AG10803 (cell line): ENCODE measurements around the gene CLK2.
"Not testable (repeated sequence)": the region's sequence is repeated elsewhere in the genome, so short reads cannot be mapped to it uniquely, and the experiment has no call there.

Experiments
- DNase-seq: peaks from one replicate; pipeline ENCODE4 v3.0.0; 2010; ENCODE audit warnings: low read depth
- H3K4me3 ChIP-seq: 2 replicates; pipeline ENCODE4 v1.5.1; 2011; ENCODE audit warnings: mild to moderate bottlenecking, low read length, control low read depth
- TF ChIP-seq, protein P1 (sequence below): conservative IDR thresholded peaks from 2 replicates; pipeline ENCODE4 v1.5.1; 2011; ENCODE audit warnings: mild to moderate bottlenecking, low read length, control low read depth, inconsistent platforms

The CLK2 gene

DNA sequence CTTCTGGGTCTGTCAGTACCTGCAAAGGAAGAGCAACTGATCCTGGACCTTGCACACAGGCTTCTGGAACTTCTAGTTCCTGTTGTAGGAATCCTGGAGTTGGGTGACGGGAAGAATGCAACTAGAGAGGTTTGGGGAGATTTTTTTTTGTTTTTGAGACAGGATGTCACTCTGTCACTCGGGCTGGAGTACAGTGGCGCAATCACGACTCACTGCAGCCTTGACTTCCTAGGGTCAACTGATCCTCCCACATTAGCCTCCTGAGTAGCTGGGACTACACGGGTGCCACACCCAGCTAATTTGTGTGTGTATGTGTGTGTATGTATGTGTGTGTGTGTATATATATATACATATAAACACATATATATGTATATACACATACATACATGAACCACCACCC lies 36.9 kb downstream of the CLK2 start:
- no peak overlapping the region for H3K4me3 ChIP-seq
- TF ChIP-seq, protein P1, sequence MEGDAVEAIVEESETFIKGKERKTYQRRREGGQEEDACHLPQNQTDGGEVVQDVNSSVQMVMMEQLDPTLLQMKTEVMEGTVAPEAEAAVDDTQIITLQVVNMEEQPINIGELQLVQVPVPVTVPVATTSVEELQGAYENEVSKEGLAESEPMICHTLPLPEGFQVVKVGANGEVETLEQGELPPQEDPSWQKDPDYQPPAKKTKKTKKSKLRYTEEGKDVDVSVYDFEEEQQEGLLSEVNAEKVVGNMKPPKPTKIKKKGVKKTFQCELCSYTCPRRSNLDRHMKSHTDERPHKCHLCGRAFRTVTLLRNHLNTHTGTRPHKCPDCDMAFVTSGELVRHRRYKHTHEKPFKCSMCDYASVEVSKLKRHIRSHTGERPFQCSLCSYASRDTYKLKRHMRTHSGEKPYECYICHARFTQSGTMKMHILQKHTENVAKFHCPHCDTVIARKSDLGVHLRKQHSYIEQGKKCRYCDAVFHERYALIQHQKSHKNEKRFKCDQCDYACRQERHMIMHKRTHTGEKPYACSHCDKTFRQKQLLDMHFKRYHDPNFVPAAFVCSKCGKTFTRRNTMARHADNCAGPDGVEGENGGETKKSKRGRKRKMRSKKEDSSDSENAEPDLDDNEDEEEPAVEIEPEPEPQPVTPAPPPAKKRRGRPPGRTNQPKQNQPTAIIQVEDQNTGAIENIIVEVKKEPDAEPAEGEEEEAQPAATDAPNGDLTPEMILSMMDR: no peak
- no peak for DNase-seq

DNA sequence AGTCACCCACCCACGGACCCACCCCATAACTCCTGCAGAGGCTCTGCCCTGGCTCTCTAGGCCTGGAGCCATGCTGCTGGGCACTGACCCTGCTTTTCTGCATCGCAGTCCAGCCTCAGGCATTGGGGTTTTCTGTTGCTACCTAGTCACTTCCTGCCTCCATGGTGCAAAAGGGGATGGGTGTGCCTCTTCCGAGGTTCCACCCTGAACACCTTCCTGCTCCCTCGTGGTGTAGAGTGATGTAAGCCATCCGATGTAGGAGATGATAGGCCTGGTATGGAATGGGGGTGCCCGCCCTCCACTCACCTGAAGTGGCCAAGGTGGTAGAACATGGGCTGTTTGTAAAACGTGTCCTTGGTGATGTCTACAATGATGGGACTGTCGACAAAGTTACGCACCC lies 37.9 kb downstream of the CLK2 start:
- not testable (repeated sequence) for H3K4me3 ChIP-seq, DNase-seq

DNA sequence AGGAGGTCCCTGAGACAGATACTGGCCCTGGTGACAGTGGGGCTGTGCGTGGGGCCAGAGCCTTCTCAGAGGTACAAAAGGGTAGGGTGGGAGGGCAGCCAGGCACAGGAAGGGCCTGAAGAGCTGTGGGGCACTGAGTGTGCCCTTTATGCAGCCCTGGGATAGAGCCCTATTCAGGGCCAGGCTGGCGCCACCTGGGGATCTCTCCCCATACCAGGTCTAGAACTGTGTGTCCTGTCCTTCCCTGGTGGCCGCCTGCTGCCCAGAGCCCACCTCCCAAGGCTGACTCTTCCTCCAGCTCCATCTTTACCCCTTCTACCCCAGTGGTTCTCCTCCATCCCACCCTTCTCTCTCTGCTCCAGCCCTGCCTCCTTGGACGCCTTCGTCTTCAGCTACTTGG lies 39.8 kb downstream of the CLK2 start:
- not testable (repeated sequence) for DNase-seq, H3K4me3 ChIP-seq

DNA sequence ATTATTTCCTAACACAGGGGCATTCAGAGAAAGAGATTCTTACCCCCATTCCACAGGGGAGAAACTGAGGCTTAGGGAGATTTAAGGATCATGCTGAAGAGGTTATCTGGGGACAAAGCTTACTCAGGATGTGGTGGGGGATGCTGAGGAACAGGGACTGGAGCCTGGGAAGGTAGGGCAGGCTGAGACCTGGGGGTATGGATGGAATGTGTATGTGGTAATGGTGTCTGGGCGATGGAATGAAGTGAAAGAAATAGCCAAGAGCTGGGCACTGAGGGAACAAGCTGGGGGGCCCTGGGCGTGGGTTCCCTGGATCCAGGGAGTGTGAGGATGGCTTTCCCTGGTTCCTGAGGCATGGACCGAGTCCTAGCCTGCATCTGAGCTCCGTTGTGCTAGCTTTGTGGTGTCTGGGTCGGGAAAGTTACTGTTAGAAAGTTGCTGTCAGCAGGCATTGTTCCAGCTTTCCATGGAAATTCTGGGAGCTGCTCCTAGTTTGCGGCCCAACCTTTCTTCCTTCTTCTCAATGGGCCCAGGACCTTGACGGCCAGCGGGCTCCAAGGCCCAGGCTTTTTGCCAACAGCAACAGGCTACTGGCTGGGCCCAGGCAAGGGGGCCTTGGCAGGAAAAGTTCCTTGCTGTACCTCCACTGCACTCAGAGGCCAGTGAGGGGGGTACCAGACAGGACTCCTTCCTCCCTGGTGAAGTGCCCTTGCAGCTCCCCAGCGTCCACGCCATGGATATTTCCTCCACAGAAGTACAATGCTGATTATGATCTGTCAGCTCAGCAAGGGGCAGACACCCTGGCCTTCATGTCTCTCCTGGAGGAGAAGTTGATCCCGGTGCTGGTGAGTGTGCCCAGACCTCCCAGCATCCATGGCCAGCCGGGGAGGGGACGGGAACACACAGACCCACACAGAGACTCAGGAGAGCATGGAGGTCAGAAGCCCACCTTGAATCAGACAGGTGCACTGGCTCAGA lies 41.0 kb downstream of the CLK2 start:
- not testable (repeated sequence) for H3K4me3 ChIP-seq
- peak; percentile 81 for DNase-seq

DNA sequence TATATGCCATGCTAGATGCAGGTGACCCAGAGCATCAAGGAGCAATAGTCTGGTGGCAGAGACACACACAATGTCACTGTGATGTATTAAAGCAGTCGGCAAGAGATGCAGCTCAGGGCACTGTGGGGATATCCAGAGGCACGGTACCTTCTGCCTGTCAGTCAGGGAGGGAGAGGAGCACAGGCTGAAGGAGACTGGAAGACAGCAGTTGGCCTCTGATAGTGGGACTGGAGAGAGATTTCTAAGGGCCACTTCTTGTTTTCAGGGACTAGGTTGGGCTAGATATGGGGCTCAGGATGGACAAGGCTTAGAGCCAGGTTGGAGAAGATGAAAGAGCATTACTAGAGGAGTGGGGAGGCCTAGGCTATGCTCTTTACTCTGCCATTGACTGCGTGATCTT lies 42.0 kb downstream of the CLK2 start:
- not testable (repeated sequence) for H3K4me3 ChIP-seq, DNase-seq

DNA sequence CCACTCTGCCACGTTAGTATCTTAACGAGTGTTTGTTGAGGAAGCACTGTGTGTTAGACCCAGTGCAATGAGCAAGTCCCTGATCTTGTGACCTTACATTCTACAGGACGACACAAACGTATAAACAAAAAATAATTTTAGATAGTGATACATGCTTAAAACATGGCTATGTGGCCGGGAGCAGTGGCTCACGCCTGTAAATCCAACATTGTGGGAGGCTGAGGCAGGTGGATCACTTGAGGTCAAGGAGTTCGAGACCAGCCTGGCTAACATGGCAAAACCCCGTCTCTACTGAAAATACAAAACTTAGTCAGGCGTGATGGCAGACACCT lies 45.2 kb downstream of the CLK2 start:
- DNase-seq: no peak
- H3K4me3 ChIP-seq: peak overlapping the region; percentile 62
- TF ChIP-seq, protein P1: 0 out of 2 replicates have a peak, but pooled peaks have one; percentile 4

DNA sequence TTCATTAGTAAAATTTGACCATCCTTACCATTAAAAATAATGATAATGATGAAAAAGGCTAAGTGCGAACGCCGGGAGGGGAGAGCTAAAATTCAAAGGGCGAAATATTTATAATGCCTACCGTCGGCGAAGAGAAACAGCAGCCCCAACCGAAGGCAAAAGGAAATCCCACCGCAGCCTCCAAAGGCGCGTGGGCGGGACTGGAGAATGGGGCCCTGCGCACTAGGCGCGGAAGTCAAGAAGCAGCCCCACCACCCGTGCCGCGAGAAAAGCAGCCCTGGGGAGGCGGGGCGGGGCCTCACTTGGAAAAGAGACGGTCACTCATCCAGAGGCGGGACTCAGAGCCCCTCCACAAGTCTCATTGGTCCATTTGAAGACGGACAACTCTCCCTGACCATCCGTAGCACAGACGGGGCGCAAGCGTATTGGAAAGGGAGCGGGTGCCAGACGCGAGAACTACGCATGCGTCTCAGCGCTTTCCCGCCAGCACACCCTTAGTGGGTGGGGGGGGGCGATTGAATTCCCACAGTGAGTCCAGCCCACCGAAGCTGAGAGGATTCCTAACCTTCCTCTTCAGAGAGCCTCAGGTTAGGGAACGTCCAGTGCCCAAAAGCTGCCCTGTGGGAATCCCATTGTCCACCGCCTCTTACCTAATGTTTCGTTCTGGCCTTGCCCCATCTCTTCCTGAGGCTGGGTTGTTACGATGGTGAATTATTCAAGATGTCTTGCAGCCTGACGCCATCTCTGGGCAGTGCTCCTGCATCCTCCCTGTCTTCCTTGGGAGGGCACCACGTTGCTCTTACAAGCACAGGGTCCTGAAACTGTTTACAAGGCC lies 45.8 kb downstream of the CLK2 start:
- TF ChIP-seq, protein P1: no peak
- peak; percentile 99 for DNase-seq
- H3K4me3 ChIP-seq: peak overlapping the region; percentile 83

DNA sequence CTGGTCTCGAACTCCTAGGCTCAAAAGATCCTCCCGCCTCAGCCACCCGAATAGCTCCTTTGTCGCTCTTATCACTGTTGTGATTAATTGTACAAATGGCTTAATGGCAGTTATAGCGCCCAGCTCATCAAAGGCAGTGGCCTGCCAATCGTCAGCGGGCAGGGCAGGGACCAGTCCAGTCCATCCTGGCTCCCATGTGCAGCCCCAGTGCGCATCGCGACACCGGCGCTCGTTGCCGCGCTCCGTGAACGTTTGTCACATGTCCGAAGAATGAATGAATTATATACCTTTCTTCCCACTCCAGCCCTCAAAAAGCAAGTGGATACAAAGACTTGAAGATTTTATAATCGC lies 46.4 kb downstream of the CLK2 start:
- TF ChIP-seq, protein P1: no peak
- peak overlapping the region; percentile 83 for H3K4me3 ChIP-seq
- DNase-seq: peak; percentile 25

DNA sequence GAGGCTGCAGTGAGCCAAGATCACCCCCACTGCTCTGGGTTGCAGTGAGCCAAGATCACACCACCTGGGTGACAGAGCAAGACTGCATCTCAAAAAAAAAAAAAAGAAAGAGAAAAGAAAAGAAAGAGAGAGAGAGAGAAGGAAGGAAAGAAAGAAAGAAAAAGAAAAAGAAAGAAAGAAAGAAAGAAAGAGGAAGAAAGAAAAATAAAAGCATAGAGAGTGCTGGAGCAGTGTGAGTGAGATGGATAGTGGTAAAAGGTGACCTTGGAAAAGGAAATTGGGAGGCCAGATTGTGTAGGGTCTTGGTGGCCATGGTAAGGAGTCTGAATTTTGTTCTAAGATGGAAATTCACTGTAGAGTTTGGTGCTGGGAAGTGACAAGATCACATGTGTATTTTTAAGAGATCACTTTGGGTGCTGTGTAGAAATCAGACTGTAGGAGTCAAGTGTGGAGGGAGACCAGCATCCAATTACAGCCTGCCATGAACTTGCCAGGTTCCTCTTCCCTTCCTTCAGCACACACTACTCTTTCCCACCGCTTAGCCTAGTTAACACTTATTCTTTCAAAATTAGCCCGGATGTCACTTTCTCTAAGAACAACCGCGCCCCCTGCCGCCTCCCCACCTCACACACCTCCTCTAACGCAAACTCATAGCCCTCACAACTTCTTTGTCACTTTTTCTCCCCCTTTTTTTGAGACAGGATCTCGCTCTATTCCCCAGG lies 47.0 kb downstream of the CLK2 start:
- peak; percentile 79 for DNase-seq
- TF ChIP-seq, protein P1: peak; percentile 64
- H3K4me3 ChIP-seq: peak overlapping the region; percentile 83

DNA sequence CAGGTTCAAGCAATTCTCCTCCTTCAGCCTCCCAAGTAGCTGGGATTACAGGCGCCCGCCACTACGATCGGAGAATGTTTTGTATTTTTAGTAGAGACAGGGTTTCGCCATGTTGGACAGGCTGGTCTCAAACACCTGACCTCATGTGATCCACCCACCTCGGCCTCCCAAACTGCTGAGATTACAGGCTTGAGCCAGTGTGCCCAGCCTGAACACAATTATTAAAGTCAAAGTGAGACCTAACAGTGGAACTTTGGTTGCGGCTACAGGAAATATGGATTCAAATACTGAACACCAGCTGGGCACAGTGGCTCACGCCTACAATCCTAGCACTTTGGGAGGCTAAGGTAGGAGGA lies 47.9 kb downstream of the CLK2 start:
- DNase-seq, H3K4me3 ChIP-seq: not testable (repeated sequence)
